Tibial nerve (tissue), 4 donors: ENCODE results near the gene DKC1.

Experiments used
- EP300 ChIP-seq, 2 donors: sonication (generic); formaldehyde crosslinking; IDR thresholded peaks; one replicate each; pipeline ENCODE4 v1.6.1; 2017; ENCODE audit warnings: antibody characterized with exemption in 2 of 2, mild to moderate bottlenecking in 1 of 2
- POLR2A ChIP-seq, 2 donors: fragments of 450-650 bp; IDR thresholded peaks; one replicate each; pipeline ENCODE4 v1.6.1; 2017; ENCODE audit warnings: antibody characterized with exemption in 2 of 2, mild to moderate bottlenecking in 2 of 2, moderate library complexity in 2 of 2
- TF ChIP-seq, protein P1 (sequence below), 5 experiments: fragments of 200-600 bp in 3 of 5; fragments of 450-650 bp in 2 of 5; sonication (generic) in 3 of 5; IDR thresholded peaks; one replicate each; pipeline ENCODE4 v1.5.1; 2016 to 2019; ENCODE audit warnings: antibody characterized with exemption in 5 of 5, mild to moderate bottlenecking in 3 of 5, moderate library complexity in 2 of 5

GRCh38 chrX:154799556-154800348 lies 37.1 kb downstream of the DKC1 start:
- TF ChIP-seq, protein P1, sequence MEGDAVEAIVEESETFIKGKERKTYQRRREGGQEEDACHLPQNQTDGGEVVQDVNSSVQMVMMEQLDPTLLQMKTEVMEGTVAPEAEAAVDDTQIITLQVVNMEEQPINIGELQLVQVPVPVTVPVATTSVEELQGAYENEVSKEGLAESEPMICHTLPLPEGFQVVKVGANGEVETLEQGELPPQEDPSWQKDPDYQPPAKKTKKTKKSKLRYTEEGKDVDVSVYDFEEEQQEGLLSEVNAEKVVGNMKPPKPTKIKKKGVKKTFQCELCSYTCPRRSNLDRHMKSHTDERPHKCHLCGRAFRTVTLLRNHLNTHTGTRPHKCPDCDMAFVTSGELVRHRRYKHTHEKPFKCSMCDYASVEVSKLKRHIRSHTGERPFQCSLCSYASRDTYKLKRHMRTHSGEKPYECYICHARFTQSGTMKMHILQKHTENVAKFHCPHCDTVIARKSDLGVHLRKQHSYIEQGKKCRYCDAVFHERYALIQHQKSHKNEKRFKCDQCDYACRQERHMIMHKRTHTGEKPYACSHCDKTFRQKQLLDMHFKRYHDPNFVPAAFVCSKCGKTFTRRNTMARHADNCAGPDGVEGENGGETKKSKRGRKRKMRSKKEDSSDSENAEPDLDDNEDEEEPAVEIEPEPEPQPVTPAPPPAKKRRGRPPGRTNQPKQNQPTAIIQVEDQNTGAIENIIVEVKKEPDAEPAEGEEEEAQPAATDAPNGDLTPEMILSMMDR (IDR thresholded peaks at IDR 0.05), result no peak
- TF ChIP-seq POLR2A (IDR thresholded peaks at IDR 0.05) (no peak), EP300 (IDR thresholded peaks at IDR 0.05) (no peak)
